Muscle layer of colon (tissue), 2 donors: ENCODE data around the gene COX11.

Experiments
- H3K27ac ChIP-seq: one replicate; pipeline ENCODE4 v1.7.0; 2013; ENCODE audit warnings: low read depth, mild to moderate bottlenecking, low read length, moderate library complexity
- H3K27me3 ChIP-seq, 2 donors: one replicate each; pipeline ENCODE4 v1.7.0; 2013; ENCODE audit warnings: low read length in 2 of 2, mild to moderate bottlenecking in 2 of 2; ENCODE audit not compliant: insufficient read depth in 2 of 2, control insufficient read depth in 1 of 2
- H3K36me3 ChIP-seq: one replicate; pipeline ENCODE4 v1.7.0; 2013; ENCODE audit warnings: mild to moderate bottlenecking, low read length; ENCODE audit not compliant: insufficient read depth
- H3K4me1 ChIP-seq: one replicate; pipeline ENCODE4 v1.7.0; 2013; ENCODE audit warnings: mild to moderate bottlenecking, low read length; ENCODE audit not compliant: insufficient read depth
- H3K4me3 ChIP-seq, 2 donors: one replicate each; pipeline ENCODE4 v1.7.0; 2013; ENCODE audit warnings: low read length in 2 of 2, low read depth in 1 of 2, mild to moderate bottlenecking in 1 of 2, moderate library complexity in 1 of 2
- H3K9ac ChIP-seq: one replicate; pipeline ENCODE4 v1.7.0; 2013; ENCODE audit warnings: low read length
- H3K9me3 ChIP-seq: one replicate; pipeline ENCODE4 v1.7.0; 2013; ENCODE audit warnings: mild to moderate bottlenecking, low read length
- donor health status: abdominal sarcoma.
- donor health status: Adenocarcinoma of cecum.

Gene COX11

DNA sequence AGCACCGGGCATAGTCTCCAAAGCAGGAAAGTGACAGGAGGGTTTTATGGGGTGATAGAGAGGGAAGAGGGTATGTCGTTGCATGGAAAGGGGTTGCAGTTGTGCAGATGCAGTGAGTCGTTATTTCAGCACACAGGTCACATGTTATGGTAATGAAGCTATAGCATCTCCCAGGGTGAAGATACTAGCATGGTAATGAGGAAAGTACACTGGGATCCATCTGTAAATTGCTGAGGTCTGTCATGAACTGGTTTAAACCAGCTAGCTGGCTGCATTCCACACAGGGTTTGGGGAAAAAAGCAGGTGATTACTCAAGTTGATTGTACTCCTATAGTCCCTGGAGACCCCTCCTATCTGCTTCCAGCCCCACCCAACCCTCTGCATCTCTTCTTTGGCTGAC lies 11.7 kb downstream of the COX11 start:
- Histone ChIP-seq H3K9ac (no peak overlapping the region), H3K36me3 (peaks cover 53% of the 10 kb centered on the region), H3K27me3 (no peaks in the 10 kb centered on the region), H3K4me3 (no peak overlapping the region), H3K4me1 (no peaks in the 10 kb centered on the region), H3K27ac (no peak overlapping the region), H3K9me3 (no peaks in the 10 kb centered on the region)

DNA sequence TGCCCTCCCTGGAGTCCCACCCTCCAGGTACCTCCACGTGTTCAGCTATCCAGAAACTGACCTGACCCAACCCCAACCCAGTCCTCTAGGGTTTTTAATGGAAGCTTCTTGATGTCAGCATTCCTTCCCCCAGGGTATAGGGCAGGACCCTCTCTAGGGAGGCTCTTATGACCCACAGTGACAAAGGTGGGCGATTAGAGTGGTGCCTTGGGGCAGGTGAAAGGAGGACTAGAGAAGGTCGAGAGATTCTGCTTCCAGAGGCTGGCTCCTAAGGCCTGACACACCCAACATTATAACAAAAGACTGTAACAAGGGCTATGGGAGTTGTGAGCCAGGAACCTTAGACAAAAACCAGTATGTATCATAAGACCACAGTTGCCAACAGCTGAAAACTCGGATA lies 17.2 kb downstream of the COX11 start:
- Histone ChIP-seq H3K4me1 (no peaks in the 10 kb centered on the region), H3K9me3 (no peaks in the 10 kb centered on the region), H3K27ac (no peak overlapping the region), H3K4me3 (no peak overlapping the region), H3K36me3 (peaks cover 25% of the 10 kb centered on the region), H3K27me3 (no peaks in the 10 kb centered on the region), H3K9ac (no peak overlapping the region)

DNA sequence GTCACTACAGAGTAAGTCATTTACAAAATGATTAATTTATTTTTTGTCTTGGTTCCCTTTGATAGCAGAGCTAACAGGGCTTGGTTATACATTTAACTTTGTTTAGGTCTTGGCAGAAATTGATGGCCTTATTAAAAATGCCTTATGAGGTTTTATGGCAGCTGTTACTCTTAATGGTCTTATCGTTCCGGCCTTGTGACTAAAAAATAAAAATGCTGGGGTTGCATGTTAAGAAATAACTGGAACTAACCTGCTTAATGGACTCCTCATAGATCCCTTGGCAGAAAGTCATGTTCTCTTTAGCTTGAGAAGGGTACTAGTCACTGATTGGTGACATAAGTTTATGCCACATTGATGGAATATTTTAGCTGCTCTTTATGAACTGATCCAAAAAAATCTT lies 18.3 kb downstream of the COX11 start:
- no peaks in the 10 kb centered on the region for H3K9me3 ChIP-seq
- H3K4me3 ChIP-seq: no peak overlapping the region
- H3K27ac ChIP-seq: no peak overlapping the region
- H3K9ac ChIP-seq: no peak overlapping the region
- H3K4me1 ChIP-seq: no peaks in the 10 kb centered on the region
- peaks cover 23% of the 10 kb centered on the region for H3K36me3 ChIP-seq
- H3K27me3 ChIP-seq: no peaks in the 10 kb centered on the region

DNA sequence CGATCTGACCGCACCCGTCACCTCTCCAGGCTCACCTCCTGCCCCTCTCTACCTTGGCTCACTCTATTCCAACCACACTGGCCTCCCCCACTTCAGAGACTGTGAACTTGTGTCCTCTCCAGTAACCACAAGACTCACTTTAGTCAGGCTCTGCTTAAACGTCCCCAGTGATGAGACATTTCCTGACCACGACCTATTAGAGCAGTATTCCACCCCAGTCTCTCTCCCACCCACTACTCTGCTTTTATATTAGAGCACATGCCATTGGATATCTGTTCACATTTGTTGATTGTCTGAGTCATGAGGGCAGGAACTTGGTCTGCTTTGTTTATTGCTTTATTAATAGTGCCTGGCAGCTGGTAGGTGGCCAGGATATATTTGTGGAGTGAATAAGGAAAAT lies 20.1 kb downstream of the COX11 start:
- no peaks in the 10 kb centered on the region for H3K4me1 ChIP-seq
- H3K9me3 ChIP-seq: no peaks in the 10 kb centered on the region
- H3K36me3 ChIP-seq: peaks cover 9% of the 10 kb centered on the region
- no peak overlapping the region for H3K4me3 ChIP-seq
- H3K27me3 ChIP-seq: no peaks in the 10 kb centered on the region
- H3K27ac ChIP-seq: no peak overlapping the region
- no peak overlapping the region for H3K9ac ChIP-seq

DNA sequence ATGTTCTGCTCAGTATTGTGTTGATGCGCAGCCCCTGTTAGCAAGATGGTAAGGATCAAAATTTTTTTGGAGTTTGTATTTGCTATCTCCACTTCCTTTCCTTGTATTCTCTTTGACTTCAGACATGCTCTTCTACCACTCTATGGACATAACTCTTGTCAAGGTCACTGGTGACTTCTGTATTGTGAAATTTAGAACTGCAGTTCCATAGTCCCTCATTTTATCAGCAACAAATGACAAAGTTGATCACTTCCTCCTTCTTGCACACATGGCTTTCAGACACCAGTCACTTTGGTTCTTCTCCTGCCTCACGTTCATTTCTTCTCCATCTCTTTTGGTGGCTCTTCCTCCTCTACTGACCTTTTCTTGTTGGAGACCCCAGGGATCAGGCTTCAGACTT lies 21.1 kb downstream of the COX11 start:
- no peak overlapping the region for H3K4me3 ChIP-seq
- no peaks in the 10 kb centered on the region for H3K4me1 ChIP-seq
- H3K27me3 ChIP-seq: no peaks in the 10 kb centered on the region
- peaks cover 9% of the 10 kb centered on the region for H3K36me3 ChIP-seq
- H3K9ac ChIP-seq: no peak overlapping the region
- H3K9me3 ChIP-seq: no peaks in the 10 kb centered on the region
- H3K27ac ChIP-seq: no peak overlapping the region

DNA sequence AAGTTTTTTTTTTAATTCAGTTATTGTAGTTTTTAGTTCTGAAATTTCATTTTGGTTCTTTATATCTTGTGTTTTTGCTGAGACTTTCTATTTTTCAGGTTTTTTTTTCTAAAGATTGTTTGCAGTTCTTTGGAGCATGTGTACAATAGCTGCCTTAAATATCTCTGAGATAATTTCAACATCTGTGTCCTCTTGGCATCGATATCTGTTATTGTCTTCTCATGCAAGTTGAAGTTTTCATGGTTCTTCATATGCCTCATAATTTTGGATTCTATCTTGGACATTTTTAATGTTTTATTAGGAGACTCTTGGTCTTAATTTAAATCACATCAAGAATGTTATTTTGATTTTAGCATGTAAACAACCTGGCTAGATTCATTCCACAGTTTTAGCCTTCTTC lies 22.8 kb downstream of the COX11 start:
- Histone ChIP-seq H3K4me3 (no peak overlapping the region), H3K4me1 (no peaks in the 10 kb centered on the region), H3K36me3 (no peaks in the 10 kb centered on the region), H3K9me3 (no peaks in the 10 kb centered on the region), H3K27ac (no peak overlapping the region), H3K9ac (no peak overlapping the region), H3K27me3 (no peaks in the 10 kb centered on the region)

DNA sequence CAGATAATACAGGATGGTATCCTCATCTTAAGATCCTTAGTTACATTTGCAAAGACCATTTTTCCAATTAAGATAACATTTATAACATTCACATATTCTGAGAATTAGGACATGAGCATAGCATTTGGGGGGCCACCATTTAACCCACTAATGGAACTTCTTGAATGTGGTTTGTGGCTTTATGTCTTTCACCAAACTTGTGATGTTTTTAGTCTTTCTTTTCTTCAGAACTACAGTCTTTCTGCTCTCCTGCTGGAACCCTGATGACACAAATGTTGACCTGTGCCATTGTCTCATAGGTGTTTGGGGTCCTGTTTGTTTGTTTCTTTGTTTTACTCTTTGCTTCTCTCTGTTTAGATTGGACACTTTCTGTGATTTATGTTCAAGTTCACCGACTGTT lies 23.2 kb downstream of the COX11 start:
- no peak overlapping the region for H3K4me3 ChIP-seq
- H3K27me3 ChIP-seq: no peaks in the 10 kb centered on the region
- no peaks in the 10 kb centered on the region for H3K4me1 ChIP-seq
- H3K36me3 ChIP-seq: no peaks in the 10 kb centered on the region
- no peak overlapping the region for H3K27ac ChIP-seq
- no peaks in the 10 kb centered on the region for H3K9me3 ChIP-seq
- no peak overlapping the region for H3K9ac ChIP-seq

DNA sequence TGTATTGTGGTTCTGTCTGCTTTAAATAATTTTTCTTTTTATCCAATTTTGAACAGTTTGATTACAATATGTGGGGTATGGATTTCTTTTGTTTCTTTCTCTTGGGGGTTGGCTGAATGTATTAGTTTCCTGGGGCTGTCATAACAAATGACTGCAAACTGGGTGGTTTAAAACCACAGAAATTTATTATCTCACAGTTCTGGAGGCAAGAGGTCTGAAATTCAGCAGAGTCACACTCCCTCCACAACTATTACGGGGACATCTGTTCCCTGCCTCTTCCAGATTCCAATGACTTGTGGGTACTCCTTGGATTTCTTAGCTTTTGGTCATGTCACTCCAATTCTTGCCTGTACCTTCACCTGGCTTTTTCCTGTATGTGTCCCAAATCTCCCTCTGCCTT lies 23.7 kb downstream of the COX11 start:
- no peaks in the 10 kb centered on the region for H3K4me1 ChIP-seq
- no peak overlapping the region for H3K4me3 ChIP-seq
- no peak overlapping the region for H3K27ac ChIP-seq
- no peak overlapping the region for H3K9ac ChIP-seq
- H3K27me3 ChIP-seq: no peaks in the 10 kb centered on the region
- no peaks in the 10 kb centered on the region for H3K9me3 ChIP-seq
- no peaks in the 10 kb centered on the region for H3K36me3 ChIP-seq

DNA sequence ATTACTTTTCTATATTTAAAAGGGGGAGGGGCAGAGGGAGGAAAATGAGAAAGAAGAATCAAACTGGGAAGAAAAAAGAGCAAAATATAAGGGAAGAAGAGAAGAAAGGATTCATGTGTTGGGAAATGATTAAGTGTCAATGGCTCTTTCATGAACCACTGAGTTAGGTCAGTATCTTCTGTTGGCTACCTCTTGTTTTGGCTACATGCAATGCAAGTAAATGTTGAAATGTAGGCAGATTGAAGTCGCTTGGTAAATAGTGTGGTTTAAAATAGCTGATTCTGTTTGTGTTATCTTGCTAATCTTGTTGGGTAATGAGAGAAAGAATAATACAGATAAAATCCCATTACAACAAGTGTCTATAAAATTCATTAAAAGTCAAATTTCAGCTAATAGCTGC lies 27.2 kb downstream of the COX11 start:
- Histone ChIP-seq H3K9ac (no peak overlapping the region), H3K36me3 (peaks cover 15% of the 10 kb centered on the region), H3K4me3 (no peak overlapping the region), H3K27ac (no peak overlapping the region), H3K4me1 (no peaks in the 10 kb centered on the region), H3K27me3 (no peaks in the 10 kb centered on the region), H3K9me3 (no peaks in the 10 kb centered on the region)

DNA sequence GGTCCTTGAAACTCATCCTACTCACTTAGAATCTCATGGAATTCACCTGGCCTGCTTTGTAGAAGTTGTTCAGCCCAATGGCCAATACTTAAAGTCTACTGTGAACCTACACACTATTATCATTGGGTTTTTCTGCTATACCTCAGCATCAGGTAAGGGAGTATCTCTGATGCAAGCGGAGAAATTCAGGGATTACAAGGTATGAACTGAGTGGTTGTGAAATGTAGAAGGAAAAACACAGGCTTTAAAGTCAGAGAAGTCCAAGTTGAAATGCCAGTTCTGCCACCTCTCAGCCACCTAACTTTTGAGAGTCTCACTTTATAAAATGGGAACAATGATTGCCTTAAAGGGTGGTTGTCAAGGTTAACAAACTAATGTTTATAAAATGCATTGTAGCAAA lies 31.0 kb downstream of the COX11 start:
- Histone ChIP-seq H3K4me3 (no peak overlapping the region), H3K27me3 (no peaks in the 10 kb centered on the region), H3K36me3 (peaks cover 15% of the 10 kb centered on the region), H3K9ac (no peak overlapping the region), H3K9me3 (no peaks in the 10 kb centered on the region), H3K4me1 (no peaks in the 10 kb centered on the region), H3K27ac (no peak overlapping the region)

DNA sequence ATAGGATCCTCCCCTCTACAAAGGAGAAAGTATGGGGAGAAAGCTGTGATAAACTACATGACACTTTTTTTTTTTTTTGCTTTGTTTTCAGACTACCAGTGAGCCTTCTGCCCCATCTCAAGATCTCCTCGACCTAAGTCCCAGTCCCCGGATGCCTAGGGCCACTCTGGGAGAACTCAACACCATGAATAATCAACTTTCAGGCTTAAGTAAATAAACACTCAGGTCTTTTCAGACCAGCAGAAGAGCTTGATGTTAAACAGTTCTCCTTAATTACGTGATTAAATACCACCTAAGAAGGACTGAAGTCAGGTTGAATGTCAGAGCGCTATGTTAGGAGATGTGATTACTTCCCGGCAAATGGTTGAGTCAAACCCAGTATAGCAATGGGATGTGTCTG lies 31.4 kb downstream of the COX11 start:
- Histone ChIP-seq H3K4me3 (no peak overlapping the region), H3K27me3 (no peaks in the 10 kb centered on the region), H3K36me3 (peaks cover 15% of the 10 kb centered on the region), H3K27ac (no peak overlapping the region), H3K9ac (no peak overlapping the region), H3K4me1 (no peaks in the 10 kb centered on the region), H3K9me3 (no peaks in the 10 kb centered on the region)

DNA sequence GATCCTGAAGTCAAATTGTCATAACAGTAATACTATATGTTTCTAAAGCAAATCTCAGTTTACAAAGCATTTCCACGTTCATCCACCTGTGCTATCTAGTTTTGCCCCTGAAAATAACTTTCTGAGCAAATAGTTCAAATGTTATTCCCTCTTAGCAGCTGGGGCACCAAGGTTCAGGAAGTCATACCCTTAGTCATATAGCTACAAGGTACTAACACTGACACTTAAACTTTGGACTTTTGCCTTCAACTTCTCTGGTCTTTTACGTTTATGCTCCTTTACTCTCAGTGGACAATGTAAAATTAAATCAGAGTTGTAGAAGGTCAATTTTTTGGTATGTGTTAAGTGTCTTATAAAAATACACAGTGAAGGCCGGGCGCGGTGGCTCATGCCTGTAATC lies 33.0 kb downstream of the COX11 start:
- H3K27ac ChIP-seq: no peak overlapping the region
- H3K9me3 ChIP-seq: no peaks in the 10 kb centered on the region
- peaks cover 15% of the 10 kb centered on the region for H3K36me3 ChIP-seq
- no peak overlapping the region for H3K4me3 ChIP-seq
- no peaks in the 10 kb centered on the region for H3K27me3 ChIP-seq
- no peak overlapping the region for H3K9ac ChIP-seq
- H3K4me1 ChIP-seq: no peaks in the 10 kb centered on the region
